NCI-H2196 treated with DMSO at 0.1 percent for 48 hours (cell line): ENCODE data around the gene MINDY3.

Source experiments
- DNase-seq: peaks from one replicate; lab custom pipeline; 2025; ENCODE audit not compliant: unreplicated experiment; lab: John Stamatoyannopoulos, UW

MINDY3 gene

GRCh38 chr10:15739254-15739970, 120.9 kb downstream of the MINDY3 start:
- no peak for DNase-seq

GRCh38 chr10:15738270-15738925, 121.9 kb downstream of the MINDY3 start:
- DNase-seq, result no peak

GRCh38 chr10:15737656-15738055, 122.7 kb downstream of the MINDY3 start:
- DNase-seq, result no peak

- no peak for DNase-seq
Observed at GRCh38 chr10:15735763-15736162, 124.5 kb downstream of the MINDY3 start.

- no peak for DNase-seq
Observed at GRCh38 chr10:15730341-15730740, 130.0 kb downstream of the MINDY3 start.

GRCh38 chr10:15729890-15730289, 130.4 kb downstream of the MINDY3 start:
- DNase-seq, result no peak
